ENCODE data around the gene ACTRT2.

DNA sequence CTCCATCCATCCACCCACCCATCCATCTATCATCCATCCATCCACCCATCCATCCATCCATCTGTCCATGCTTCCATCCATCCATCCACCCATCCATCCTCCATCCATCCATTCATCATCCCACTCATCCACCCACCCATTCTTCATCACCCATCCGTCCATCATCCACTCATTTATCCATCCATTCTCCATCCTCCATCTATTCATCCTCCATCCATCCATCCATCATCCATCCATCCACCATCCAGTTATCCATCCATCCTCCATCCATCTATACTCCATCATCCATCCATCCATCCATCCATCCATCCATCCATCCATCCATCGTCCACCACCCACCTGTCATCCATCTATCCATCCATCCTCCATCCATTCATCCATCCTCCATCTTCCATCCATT is 32.1 kb upstream of the ACTRT2 start:
- TF ChIP-seq SNAI2 (CRISPR knock-in tag; IDR thresholded peaks at IDR 0.05) (no peak), TOX (CRISPR knock-in tag; IDR thresholded peaks at IDR 0.05; ENCODE audit: borderline replicate concordance) (no peak), ZNF8 (CRISPR knock-in tag; IDR thresholded peaks at IDR 0.05) (no peak), ZFP3 (CRISPR knock-in tag; IDR thresholded peaks at IDR 0.05) (no peak), BACH2 (CRISPR knock-in tag; IDR thresholded peaks at IDR 0.05; ENCODE audit: borderline replicate concordance) (no peak), ZNF70 (CRISPR knock-in tag; IDR thresholded peaks at IDR 0.05) (no peak), ZFP30 (CRISPR knock-in tag; IDR thresholded peaks at IDR 0.05) (no peak), TCF4 (CRISPR knock-in tag; IDR thresholded peaks at IDR 0.05; ENCODE audit: borderline replicate concordance) (no peak), ZC3H10 (CRISPR knock-in tag; IDR thresholded peaks at IDR 0.05) (no peak), ZNF565 (CRISPR knock-in tag; conservative IDR thresholded peaks at IDR 0.05; ENCODE audit: low read depth) (no peak)
- TF ChIP-seq, protein P1, sequence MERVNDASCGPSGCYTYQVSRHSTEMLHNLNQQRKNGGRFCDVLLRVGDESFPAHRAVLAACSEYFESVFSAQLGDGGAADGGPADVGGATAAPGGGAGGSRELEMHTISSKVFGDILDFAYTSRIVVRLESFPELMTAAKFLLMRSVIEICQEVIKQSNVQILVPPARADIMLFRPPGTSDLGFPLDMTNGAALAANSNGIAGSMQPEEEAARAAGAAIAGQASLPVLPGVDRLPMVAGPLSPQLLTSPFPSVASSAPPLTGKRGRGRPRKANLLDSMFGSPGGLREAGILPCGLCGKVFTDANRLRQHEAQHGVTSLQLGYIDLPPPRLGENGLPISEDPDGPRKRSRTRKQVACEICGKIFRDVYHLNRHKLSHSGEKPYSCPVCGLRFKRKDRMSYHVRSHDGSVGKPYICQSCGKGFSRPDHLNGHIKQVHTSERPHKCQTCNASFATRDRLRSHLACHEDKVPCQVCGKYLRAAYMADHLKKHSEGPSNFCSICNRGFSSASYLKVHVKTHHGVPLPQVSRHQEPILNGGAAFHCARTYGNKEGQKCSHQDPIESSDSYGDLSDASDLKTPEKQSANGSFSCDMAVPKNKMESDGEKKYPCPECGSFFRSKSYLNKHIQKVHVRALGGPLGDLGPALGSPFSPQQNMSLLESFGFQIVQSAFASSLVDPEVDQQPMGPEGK (CRISPR knock-in tag; IDR thresholded peaks at IDR 0.05; ENCODE audit: borderline replicate concordance), result no peak

All from SK-N-SH treated with all-trans-retinoic acid at 6 μM for 48 hours (cell line).